K562 treated with DMSO at 1 percent for 12 hours (cell line): ENCODE results near the gene EGR4. TPM values are rescaled to one million over a fixed set of nuclear protein-coding genes. Genes with fewer than 3 reads are reported as not detected.

ENCODE experiments used
- total RNA-seq: library from RNA; unstranded; fragments of 300-600 nt; gene quantifications from 2 replicates; pipeline ENCODE4 v1.2.3, GENCODE V29; 2022; ENCODE audit not compliant: insufficient read depth

The EGR4 gene
- not detected in 2 replicates for total RNA-seq

DNA sequence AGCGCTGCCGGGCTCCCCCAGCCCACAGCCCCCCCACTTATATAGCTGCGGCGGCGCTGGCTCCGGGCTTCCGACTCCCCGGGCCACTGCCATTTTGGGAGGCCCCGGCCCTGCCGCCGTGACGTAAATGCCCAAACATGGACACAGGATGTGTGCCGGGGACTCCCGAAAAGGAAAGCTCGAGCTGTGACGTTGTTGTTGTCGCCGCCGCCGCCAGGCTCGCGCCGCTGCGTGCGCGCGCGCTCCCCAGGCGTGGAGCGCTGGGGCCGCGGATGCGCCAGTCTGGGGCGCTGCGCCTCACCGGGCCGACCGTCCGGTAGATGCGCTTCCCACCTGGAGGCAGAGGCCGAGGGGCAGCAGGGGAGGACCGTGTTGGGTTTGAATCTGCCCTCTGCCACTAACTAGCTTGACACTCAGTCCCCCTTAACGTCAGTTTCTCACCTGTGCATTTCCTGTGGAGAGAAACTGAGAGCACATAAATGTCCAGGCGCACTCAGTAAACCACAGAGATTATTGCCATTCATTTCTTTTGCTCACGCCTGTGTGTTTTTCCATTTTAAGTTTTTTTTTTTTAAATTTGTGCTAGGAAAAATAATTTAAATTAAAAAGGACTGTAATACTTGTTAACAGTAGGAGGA, at the start of gene EGR4:
EGR4 (minus strand) TSS at position 15 of the 638 bp plus-strand sequence. CDS start 231 bp downstream, outside the sequence.

DNA sequence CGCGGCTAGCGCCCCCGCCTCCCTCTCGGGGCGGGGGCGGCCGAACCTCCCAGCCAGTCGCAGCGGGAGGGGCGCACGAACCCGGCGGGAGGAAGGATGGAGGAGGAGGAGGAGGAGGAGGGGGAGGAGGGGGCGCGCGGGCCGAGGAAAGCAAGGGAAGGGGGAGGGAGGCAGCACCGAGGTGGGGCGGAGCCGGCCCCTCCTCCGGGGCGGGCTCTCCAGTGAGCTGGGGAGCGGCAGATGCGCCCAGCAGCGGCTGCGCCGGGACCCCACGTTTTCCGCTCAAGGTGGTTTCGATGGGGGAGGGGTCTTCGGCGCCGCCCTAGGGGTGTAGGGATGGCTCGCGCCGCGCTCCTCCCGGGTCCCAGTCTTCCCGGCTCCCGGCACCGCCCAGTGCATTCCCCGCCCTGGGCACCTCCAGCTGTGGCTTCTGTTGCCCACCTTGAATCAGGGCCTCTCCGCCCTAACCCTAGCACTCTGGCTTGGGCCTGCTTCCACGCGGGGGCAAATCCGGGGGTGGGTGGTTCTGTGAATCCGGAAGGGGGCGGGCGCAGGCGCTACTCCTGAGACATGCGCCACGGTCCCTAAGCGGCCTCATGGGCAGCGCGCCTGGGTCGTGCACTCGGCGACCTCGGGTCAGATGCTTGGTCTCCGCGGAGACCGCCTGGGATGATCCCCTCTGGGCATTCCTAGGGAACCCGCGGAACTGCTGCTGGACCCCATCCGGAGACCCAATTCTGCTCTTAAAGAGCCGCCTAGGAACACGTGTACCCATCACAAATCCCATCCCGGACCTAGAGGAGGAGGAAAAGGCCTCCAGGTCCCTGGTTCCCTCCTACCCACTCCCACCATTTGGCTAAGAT, 8.8 kb downstream of the EGR4 start, which contains the start of gene FBXO41:
FBXO41 (minus strand) TSS at position 183 of the 863 bp plus-strand sequence. CDS start 14,848 bp downstream, outside the sequence.

Other genes starting within 250 kb of the EGR4 start
- 14.9 and 23.7 TPM in 2 replicates for gene SFXN5, start 221.8 kb downstream of the EGR4 start, total RNA-seq
- gene RAB11FIP5, start 180.6 kb downstream of the EGR4 start, total RNA-seq, result 4.8 and 9.1 TPM in 2 replicates
- gene NOTO, start 91.0 kb downstream of the EGR4 start, total RNA-seq, result not detected in 2 replicates
- 11.6 and 15.1 TPM in 2 replicates for gene SMYD5, start 79.3 kb downstream of the EGR4 start, total RNA-seq
- 50.3 and 70.3 TPM in 2 replicates for gene PRADC1, start 60.3 kb downstream of the EGR4 start, total RNA-seq
- gene CCT7, start 59.2 kb downstream of the EGR4 start, total RNA-seq, result 379 and 386 TPM in 2 replicates
- 0.64 and 1.3 TPM in 2 replicates for gene FBXO41, start 9.1 kb downstream of the EGR4 start, total RNA-seq
- gene ALMS1, start 92.3 kb upstream of the EGR4 start, total RNA-seq, result 2.4 and 14.0 TPM in 2 replicates